ENCODE results near the gene SCN9A. TPM values are rescaled to one million over a fixed set of nuclear protein-coding genes. Genes with fewer than 3 reads are reported as not detected.

SCN9A gene
- total RNA-seq, 1 experiment from 2014 or later, result 3.4 TPM

DNA sequence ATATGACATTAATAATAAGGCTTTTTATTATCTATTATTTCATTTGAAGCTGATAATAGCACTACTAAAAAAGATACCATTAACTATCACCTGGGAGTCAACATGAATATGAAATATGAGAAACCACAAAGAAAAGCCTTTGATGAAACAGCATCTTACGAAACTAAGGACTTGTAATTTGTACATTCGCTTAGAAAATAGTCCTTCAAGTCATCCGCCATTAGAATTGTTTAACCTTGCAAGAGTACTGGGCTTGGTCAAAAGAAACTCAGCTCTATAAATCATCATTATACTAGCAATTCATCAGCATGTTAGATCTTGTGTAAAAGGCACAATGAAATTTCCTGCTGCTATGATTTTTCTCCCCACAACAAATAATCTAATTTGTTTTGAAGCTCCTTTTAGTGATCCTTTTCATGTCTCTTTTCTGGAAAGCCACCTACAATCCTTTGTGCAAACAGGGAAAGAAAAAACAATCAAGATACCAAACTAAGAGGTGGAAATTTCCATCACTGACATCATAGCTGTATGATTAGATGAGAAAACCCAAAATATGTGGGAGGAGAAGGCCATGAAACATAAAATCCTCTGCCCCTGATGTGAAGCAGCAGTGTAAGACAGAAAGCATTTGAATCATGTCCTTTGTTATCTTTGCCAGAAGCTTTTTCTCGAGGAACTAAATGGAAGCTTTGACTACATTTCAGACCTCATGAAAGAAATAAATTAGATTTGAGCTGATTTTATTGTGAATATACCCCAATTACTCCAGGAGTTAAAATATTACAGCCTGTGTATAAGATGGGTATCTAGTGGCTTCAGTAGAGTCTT is 31.2 kb downstream of the SCN9A start:
- BruUV-seq (replicated peaks), result no TSS peak
- Histone ChIP-seq H3K4me3 (no peak overlapping the region), H3K36me3 (ENCODE audit: low read depth) (no peaks in the 10 kb centered on the region), H3K27me3 (ENCODE audit: insufficient read depth, low read depth) (no peaks in the 10 kb centered on the region), H3K4me2 (no peak overlapping the region), H3K4me1 (replicated peaks; ENCODE audit: insufficient read depth) (no peaks in the 10 kb centered on the region), H3K27ac (no peak overlapping the region), H3K9me3 (ENCODE audit: insufficient read depth, low read depth) (no peaks in the 10 kb centered on the region), H3K9me2 (ENCODE audit: insufficient read depth) (no peaks in the 10 kb centered on the region), H3K79me2 (ENCODE audit: low read depth) (no peaks in the 10 kb centered on the region), H3F3A (ENCODE audit: insufficient read depth, low read depth) (no peaks in the 10 kb centered on the region), H4K20me1 (ENCODE audit: insufficient read depth) (no peaks in the 10 kb centered on the region), H2AFZ (no peak overlapping the region)
- ChIA-PET CTCF (no interaction called here), POLR2A (ENCODE audit: unreplicated experiment) (no interaction called here)
- TF ChIP-seq EZH2 (IDR thresholded peaks at IDR 0.05; ENCODE audit: low read depth), result no peak
- TF ChIP-seq, protein P1, sequence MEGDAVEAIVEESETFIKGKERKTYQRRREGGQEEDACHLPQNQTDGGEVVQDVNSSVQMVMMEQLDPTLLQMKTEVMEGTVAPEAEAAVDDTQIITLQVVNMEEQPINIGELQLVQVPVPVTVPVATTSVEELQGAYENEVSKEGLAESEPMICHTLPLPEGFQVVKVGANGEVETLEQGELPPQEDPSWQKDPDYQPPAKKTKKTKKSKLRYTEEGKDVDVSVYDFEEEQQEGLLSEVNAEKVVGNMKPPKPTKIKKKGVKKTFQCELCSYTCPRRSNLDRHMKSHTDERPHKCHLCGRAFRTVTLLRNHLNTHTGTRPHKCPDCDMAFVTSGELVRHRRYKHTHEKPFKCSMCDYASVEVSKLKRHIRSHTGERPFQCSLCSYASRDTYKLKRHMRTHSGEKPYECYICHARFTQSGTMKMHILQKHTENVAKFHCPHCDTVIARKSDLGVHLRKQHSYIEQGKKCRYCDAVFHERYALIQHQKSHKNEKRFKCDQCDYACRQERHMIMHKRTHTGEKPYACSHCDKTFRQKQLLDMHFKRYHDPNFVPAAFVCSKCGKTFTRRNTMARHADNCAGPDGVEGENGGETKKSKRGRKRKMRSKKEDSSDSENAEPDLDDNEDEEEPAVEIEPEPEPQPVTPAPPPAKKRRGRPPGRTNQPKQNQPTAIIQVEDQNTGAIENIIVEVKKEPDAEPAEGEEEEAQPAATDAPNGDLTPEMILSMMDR (conservative IDR thresholded peaks at IDR 0.05), result no peak
- no peak for DNase-seq
- intact Hi-C loops (cut with micrococcal nuclease; ENCODE audit: unreplicated experiment), result no loop called here

DNA sequence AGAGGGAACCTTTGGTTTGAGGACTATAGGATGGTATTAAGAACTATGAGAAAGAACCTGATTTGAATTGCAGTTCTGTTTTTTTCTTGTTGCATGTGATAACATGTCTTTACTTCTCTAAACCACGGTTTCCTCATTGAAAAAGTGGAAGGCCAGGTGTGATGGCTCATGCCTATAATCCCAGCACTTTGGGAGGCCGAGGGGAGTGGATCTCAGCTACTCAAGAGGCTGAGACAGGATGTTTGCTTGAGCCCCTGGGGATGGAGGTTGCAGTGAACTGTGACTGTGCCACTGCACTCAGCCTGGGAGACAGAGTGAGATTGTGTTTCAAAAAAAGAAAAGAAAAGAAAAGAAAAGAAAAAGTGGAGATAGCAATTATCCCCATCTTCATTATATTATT is 32.3 kb downstream of the SCN9A start:
- Histone ChIP-seq H3K36me3 (ENCODE audit: low read depth) (no peaks in the 10 kb centered on the region), H3K9me3 (ENCODE audit: insufficient read depth, low read depth) (no peaks in the 10 kb centered on the region), H3K4me3 (no peak overlapping the region), H3K4me2 (no peak overlapping the region), H3K4me1 (replicated peaks; ENCODE audit: insufficient read depth) (no peaks in the 10 kb centered on the region), H3F3A (ENCODE audit: insufficient read depth, low read depth) (no peaks in the 10 kb centered on the region), H3K27ac (no peak overlapping the region), H2AFZ (no peak overlapping the region), H3K9me2 (ENCODE audit: insufficient read depth) (no peaks in the 10 kb centered on the region), H3K27me3 (ENCODE audit: insufficient read depth, low read depth) (no peaks in the 10 kb centered on the region), H4K20me1 (ENCODE audit: insufficient read depth) (no peaks in the 10 kb centered on the region), H3K79me2 (ENCODE audit: low read depth) (no peaks in the 10 kb centered on the region)
- ChIA-PET POLR2A (ENCODE audit: unreplicated experiment) (no interaction called here), CTCF (no interaction called here)
- intact Hi-C loops (cut with micrococcal nuclease; ENCODE audit: unreplicated experiment), result no loop called here
- no TSS peak for BruUV-seq (replicated peaks)
- no peak for TF ChIP-seq EZH2 (IDR thresholded peaks at IDR 0.05; ENCODE audit: low read depth)
- TF ChIP-seq, protein P1 (conservative IDR thresholded peaks at IDR 0.05), result no peak
- DNase-seq, result no peak

DNA sequence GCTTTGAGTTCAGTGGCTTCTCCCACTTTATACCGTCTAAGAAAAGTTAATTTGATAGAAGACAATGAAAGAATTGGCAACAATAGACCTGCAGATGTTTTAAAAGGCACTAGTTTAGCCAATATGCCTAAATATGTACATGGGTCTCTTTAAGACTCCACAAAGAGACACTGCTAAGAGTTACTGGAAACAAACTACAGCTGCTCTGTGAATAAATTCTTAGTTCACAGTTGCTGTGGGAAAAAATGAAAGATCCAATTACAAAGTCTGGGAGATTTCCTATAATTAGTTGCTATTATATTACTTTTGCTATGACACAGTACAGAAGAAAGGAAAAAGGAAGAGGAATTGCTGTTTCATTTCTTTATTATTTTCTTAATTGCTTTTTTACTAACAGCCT is 34.3 kb downstream of the SCN9A start:
- Histone ChIP-seq H3K9me3 (ENCODE audit: insufficient read depth, low read depth) (no peaks in the 10 kb centered on the region), H3K9me2 (ENCODE audit: insufficient read depth) (no peaks in the 10 kb centered on the region), H4K20me1 (ENCODE audit: insufficient read depth) (no peaks in the 10 kb centered on the region), H3K79me2 (ENCODE audit: low read depth) (no peaks in the 10 kb centered on the region), H3K4me3 (no peak overlapping the region), H3F3A (ENCODE audit: insufficient read depth, low read depth) (no peaks in the 10 kb centered on the region), H3K27ac (no peak overlapping the region), H3K4me2 (no peak overlapping the region), H2AFZ (no peak overlapping the region), H3K36me3 (ENCODE audit: low read depth) (no peaks in the 10 kb centered on the region), H3K27me3 (ENCODE audit: insufficient read depth, low read depth) (no peaks in the 10 kb centered on the region), H3K4me1 (replicated peaks; ENCODE audit: insufficient read depth) (no peaks in the 10 kb centered on the region)
- no peak for DNase-seq
- POLR2A ChIA-PET (ENCODE audit: unreplicated experiment), result no interaction called here
- TF ChIP-seq, protein P1 (conservative IDR thresholded peaks at IDR 0.05), result no peak
- TF ChIP-seq EZH2 (IDR thresholded peaks at IDR 0.05; ENCODE audit: low read depth), result no peak
- CTCF ChIA-PET, result no interaction called here
- BruUV-seq (replicated peaks), result no TSS peak
- intact Hi-C loops (cut with micrococcal nuclease; ENCODE audit: unreplicated experiment), result no loop called here

Data from PC-9 (cell line).